PC-9 (cell line): ENCODE measurements around the gene OGFOD2. TPM values are rescaled to one million over a fixed set of nuclear protein-coding genes. Genes with fewer than 3 reads are reported as not detected.

Experiments used
- BruUV-seq: library from RNA; stranded (reverse); fragments of 400-500 nt; replicated peaks from 2 replicates; lab custom pipeline; 2021; lab: Mats Ljungman, UMichigan
- CTCF ChIA-PET: fragments of 300-600 bp; sonication (Branson Sonifier 250); formaldehyde crosslinking; loops from one replicate; lab custom pipeline; 2022; ENCODE audit warnings: antibody characterized with exemption; lab: Charles Lee
- POLR2A ChIA-PET: fragments of 300-600 bp; sonication (Branson Sonifier 250); formaldehyde crosslinking; loops from one replicate; lab custom pipeline; 2022; ENCODE audit warnings: antibody characterized with exemption; ENCODE audit not compliant: unreplicated experiment; lab: Charles Lee
- DNase-seq, 2 experiments: peaks; one replicate each; pipeline versions ENCODE4 v3.0.0 to v3.0.0-alpha.2; 2015 to 2022; ENCODE audit warnings: mixed read lengths in 1 of 2
- H2AFZ ChIP-seq: fragments of 200-600 bp; sonication (generic); 2 replicates; pipeline ENCODE4 v1.8.1; 2017; ENCODE audit warnings: antibody characterized with exemption
- H3F3A ChIP-seq: fragments of 200-600 bp; sonication (generic); 2 replicates; pipeline ENCODE4 v1.8.1; 2017; ENCODE audit warnings: antibody characterized with exemption, mild to moderate bottlenecking, low read depth; ENCODE audit not compliant: insufficient read depth
- H3K27ac ChIP-seq: fragments of 200-600 bp; sonication (generic); 2 replicates; pipeline ENCODE4 v1.6.1; 2016; ENCODE audit warnings: mixed run types
- H3K27me3 ChIP-seq: fragments of 200-600 bp; sonication (generic); 2 replicates; pipeline ENCODE4 v1.6.1; 2016; ENCODE audit warnings: low read depth, mixed run types; ENCODE audit not compliant: insufficient read depth
- H3K36me3 ChIP-seq: fragments of 200-600 bp; sonication (generic); 2 replicates; pipeline ENCODE4 v1.6.1; 2016; ENCODE audit warnings: low read depth, mixed run types
- H3K4me1 ChIP-seq: fragments of 200-600 bp; sonication (generic); replicated peaks from 2 replicates; pipeline ENCODE4 v1.6.1; 2016; ENCODE audit warnings: mixed run types; ENCODE audit not compliant: insufficient read depth
- H3K4me2 ChIP-seq: fragments of 200-600 bp; sonication (generic); 2 replicates; pipeline ENCODE4 v1.6.1; 2017; ENCODE audit warnings: mixed run types
- H3K4me3 ChIP-seq: fragments of 200-600 bp; sonication (generic); 2 replicates; pipeline ENCODE4 v1.6.1; 2016; ENCODE audit warnings: mixed run types
- H3K79me2 ChIP-seq: fragments of 200-600 bp; sonication (generic); 2 replicates; pipeline ENCODE4 v1.6.1; 2017; ENCODE audit warnings: low read depth, mixed run types
- H3K9me2 ChIP-seq: fragments of 200-600 bp; sonication (generic); 2 replicates; pipeline ENCODE4 v1.8.1; 2017; ENCODE audit warnings: mild to moderate bottlenecking; ENCODE audit not compliant: insufficient read depth
- H3K9me3 ChIP-seq: fragments of 200-600 bp; sonication (generic); 2 replicates; pipeline ENCODE4 v1.8.1; 2016; ENCODE audit warnings: low read depth; ENCODE audit not compliant: insufficient read depth
- H4K20me1 ChIP-seq: fragments of 200-600 bp; sonication (generic); 2 replicates; pipeline ENCODE4 v1.8.1; 2017; ENCODE audit not compliant: insufficient read depth
- EZH2 ChIP-seq: fragments of 200-600 bp; sonication (generic); IDR thresholded peaks from 2 replicates; pipeline ENCODE4 v1.8.0; 2017; ENCODE audit warnings: antibody characterized with exemption, low read depth
- intact Hi-C: fragments of 100-400 bp; cut with micrococcal nuclease; formaldehyde crosslinking; loops from one replicate; pipeline ENCODE4 v1.10.0; 2022; ENCODE audit not compliant: unreplicated experiment
- total RNA-seq: library from RNA; stranded (reverse); gene quantifications from 2 replicates; pipeline ENCODE4 v1.2.3, GENCODE V29; 2021
- TF ChIP-seq, protein P1 (sequence below): fragments of 200-600 bp; sonication (generic); conservative IDR thresholded peaks from 2 replicates; pipeline ENCODE4 v1.6.1; 2017; ENCODE audit warnings: mixed run types, antibody characterized with exemption, mild to moderate bottlenecking, moderate library complexity

Gene OGFOD2
- total RNA-seq, 1 experiment from 2014 or later = 33.5 TPM

DNA sequence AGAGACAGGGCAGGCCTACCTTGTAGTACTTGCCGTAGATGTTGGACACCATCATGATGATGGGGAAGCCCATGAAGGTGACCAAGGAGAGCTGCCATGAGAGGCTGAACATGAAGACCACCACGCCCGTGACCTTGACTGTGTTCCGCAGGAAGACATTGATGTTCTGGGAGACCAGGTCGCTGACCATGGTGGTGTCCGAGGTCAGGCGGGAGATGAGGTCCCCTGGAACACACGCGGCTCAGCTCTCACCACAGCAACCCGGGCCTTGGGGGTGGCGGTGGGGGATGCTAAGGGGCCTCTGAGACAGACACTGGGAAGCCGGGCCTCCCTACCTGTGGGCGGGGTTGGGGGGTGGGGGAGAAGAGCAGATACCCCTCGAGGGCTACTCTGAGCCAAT, 26.4 kb upstream of the OGFOD2 start:
- intact Hi-C loops = no loop called here
- DNase-seq = no peak
- Histone ChIP-seq H3K79me2 (no peaks in the 10 kb centered on the region), H3K4me2 (no peak overlapping the region), H3K36me3 (no peaks in the 10 kb centered on the region), H3K9me3 (no peaks in the 10 kb centered on the region), H3K27ac (no peak overlapping the region), H3K4me3 (no peak overlapping the region), H3K9me2 (no peaks in the 10 kb centered on the region), H3K27me3 (no peaks in the 10 kb centered on the region), H3F3A (peaks cover 19% of the 10 kb centered on the region; the same call in 1 of the 2 replicates), H2AFZ (no peak overlapping the region), H3K4me1 (peaks cover 45% of the 10 kb centered on the region), H4K20me1 (no peaks in the 10 kb centered on the region)
- ChIA-PET CTCF (no interaction called here), POLR2A (no interaction called here)
- BruUV-seq = no TSS peak
- no peak for TF ChIP-seq EZH2
- TF ChIP-seq, protein P1, sequence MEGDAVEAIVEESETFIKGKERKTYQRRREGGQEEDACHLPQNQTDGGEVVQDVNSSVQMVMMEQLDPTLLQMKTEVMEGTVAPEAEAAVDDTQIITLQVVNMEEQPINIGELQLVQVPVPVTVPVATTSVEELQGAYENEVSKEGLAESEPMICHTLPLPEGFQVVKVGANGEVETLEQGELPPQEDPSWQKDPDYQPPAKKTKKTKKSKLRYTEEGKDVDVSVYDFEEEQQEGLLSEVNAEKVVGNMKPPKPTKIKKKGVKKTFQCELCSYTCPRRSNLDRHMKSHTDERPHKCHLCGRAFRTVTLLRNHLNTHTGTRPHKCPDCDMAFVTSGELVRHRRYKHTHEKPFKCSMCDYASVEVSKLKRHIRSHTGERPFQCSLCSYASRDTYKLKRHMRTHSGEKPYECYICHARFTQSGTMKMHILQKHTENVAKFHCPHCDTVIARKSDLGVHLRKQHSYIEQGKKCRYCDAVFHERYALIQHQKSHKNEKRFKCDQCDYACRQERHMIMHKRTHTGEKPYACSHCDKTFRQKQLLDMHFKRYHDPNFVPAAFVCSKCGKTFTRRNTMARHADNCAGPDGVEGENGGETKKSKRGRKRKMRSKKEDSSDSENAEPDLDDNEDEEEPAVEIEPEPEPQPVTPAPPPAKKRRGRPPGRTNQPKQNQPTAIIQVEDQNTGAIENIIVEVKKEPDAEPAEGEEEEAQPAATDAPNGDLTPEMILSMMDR = no peak

DNA sequence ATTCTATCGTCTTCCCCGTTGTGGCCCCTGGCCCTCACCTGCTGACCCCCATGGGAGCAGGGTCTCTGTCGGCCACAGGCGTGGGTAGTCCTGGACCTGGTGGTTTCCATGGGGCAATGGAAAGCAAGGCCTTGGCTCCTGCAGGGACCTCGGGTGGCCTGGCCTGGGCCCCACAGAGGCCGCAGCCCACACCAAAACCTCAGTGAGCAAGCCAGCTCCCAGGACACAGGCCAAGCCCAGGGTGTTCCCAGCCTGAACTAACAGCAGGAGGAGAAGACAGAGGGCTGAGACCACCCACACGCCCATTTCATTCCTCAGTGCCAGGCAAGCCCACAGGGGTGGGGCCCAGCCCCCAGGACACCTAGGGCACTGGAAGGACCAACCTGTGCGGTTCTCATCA, 25.6 kb upstream of the OGFOD2 start:
- POLR2A ChIA-PET = no interaction called here
- H3K9me2 ChIP-seq = no peaks in the 10 kb centered on the region
- H3K27me3 ChIP-seq = no peaks in the 10 kb centered on the region
- no peak for DNase-seq
- H2AFZ ChIP-seq = no peak overlapping the region
- no peaks in the 10 kb centered on the region for H3K36me3 ChIP-seq
- H3K4me3 ChIP-seq = no peak overlapping the region
- H3F3A ChIP-seq = peaks cover 19% of the 10 kb centered on the region; the same call in 1 of the 2 replicates
- no peaks in the 10 kb centered on the region for H3K9me3 ChIP-seq
- intact Hi-C loops = no loop called here
- H4K20me1 ChIP-seq = no peaks in the 10 kb centered on the region
- no peaks in the 10 kb centered on the region for H3K79me2 ChIP-seq
- CTCF ChIA-PET = no interaction called here
- TF ChIP-seq EZH2 = no peak
- TF ChIP-seq, protein P1 = no peak
- H3K4me1 ChIP-seq = peaks cover 37% of the 10 kb centered on the region
- H3K4me2 ChIP-seq = no peak overlapping the region
- H3K27ac ChIP-seq = no peak overlapping the region
- BruUV-seq = no TSS peak

DNA sequence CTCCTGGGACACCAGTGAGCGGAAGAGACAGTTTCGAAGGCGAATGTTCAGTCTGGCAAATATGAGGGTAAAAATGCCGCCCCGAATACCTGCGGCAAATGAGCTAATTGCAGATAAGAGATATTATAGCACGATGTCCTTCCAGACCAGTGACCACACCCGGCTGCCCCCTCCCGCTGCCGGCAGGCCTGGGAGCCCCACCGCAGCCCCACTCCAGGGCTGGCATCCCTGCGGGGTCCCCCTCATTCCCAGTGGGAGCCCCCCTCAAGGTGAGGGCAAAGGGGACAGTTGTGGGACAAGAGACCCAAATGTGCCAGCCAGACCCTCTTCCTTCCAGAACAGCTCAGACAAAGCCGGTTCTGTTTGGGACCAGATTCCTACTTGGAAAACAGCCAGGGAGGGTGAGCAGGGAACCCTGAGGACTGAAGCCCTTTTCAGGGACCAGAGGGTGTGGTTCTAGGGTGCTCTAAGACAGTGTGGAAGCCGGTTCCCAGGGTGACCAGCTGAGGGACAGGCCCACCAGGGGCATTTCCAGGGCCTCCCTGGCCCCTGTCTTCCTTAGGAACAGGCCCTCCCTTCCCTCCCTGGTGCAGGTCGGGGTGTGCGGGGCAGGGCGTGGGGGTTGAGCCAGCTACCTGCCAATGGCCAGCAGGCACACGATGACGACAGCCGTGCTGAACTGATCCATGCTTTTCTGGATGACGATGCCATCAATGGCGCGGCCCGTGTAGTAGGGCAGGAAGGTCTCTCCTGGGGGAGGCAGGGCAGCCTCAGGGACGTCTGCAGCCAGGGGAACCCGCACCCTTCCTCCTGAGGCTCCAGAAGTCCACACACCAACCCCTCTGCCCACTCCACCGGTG, 25.0 kb upstream of the OGFOD2 start:
- DNase-seq = no peak
- no peaks in the 10 kb centered on the region for H3K79me2 ChIP-seq
- POLR2A ChIA-PET = no interaction called here
- intact Hi-C loops = loop anchor here (5.0 kb wide), 1 partner anchor 178 kb away; the partner anchor contains the start of gene CCDC62
- no peaks in the 10 kb centered on the region for H3K27me3 ChIP-seq
- H2AFZ ChIP-seq = no peak overlapping the region
- TF ChIP-seq EZH2 = no peak
- TF ChIP-seq, protein P1 = no peak
- H3F3A ChIP-seq = peaks cover 19% of the 10 kb centered on the region; the same call in 1 of the 2 replicates
- no peak overlapping the region for H3K27ac ChIP-seq
- BruUV-seq = no TSS peak
- no peak overlapping the region for H3K4me2 ChIP-seq
- H3K4me3 ChIP-seq = no peak overlapping the region
- no peaks in the 10 kb centered on the region for H3K36me3 ChIP-seq
- H3K9me3 ChIP-seq = no peaks in the 10 kb centered on the region
- peaks cover 32% of the 10 kb centered on the region for H3K4me1 ChIP-seq
- CTCF ChIA-PET = interaction anchor here (0.7 to 2.1 kb wide), 2 partner anchors 89 to 105 kb away, joined by 5 to 7 read pairs; no protein-coding TSS in a partner anchor
- H4K20me1 ChIP-seq = no peaks in the 10 kb centered on the region
- H3K9me2 ChIP-seq = no peaks in the 10 kb centered on the region
